ENCODE data around the gene WNT9A.
"Not testable (repeated sequence)": the region's sequence is repeated elsewhere in the genome, so short reads cannot be mapped to it uniquely, and the experiment has no call there.

Gene WNT9A

GRCh38 chr1:227947676-227948492 lies at the start of gene WNT9A:
Gene WNT9A (minus strand): TSS chr1:227947932. CDS start chr1:227947887, 45 bp downstream.
- no peak for DNase-seq

GRCh38 chr1:227996187-227996950 lies 48.6 kb upstream of the WNT9A start:
- no peak for DNase-seq

- DNase-seq: no peak
Observed at GRCh38 chr1:227994632-227995300, 47.0 kb upstream of the WNT9A start.

GRCh38 chr1:227987181-227987580 lies 39.4 kb upstream of the WNT9A start:
- DNase-seq: no peak

- not testable (repeated sequence) for DNase-seq
Observed at GRCh38 chr1:227975583-227976283, 28.0 kb upstream of the WNT9A start.

GRCh38 chr1:227973724-227974288 lies 26.1 kb upstream of the WNT9A start:
- not testable (repeated sequence) for DNase-seq

- not testable (repeated sequence) for DNase-seq
Observed at GRCh38 chr1:227972843-227973374, 25.2 kb upstream of the WNT9A start.

- DNase-seq: not testable (repeated sequence)
Observed at GRCh38 chr1:227972283-227972679, 24.5 kb upstream of the WNT9A start.

- DNase-seq: not testable (repeated sequence)
Observed at GRCh38 chr1:227971643-227972282, 24.0 kb upstream of the WNT9A start.

GRCh38 chr1:227971216-227971615 lies 23.5 kb upstream of the WNT9A start:
- DNase-seq: not testable (repeated sequence)

GRCh38 chr1:227970076-227970995 lies 22.6 kb upstream of the WNT9A start:
- not testable (repeated sequence) for DNase-seq

- DNase-seq: not testable (repeated sequence)
Observed at GRCh38 chr1:227967815-227968214, 20.1 kb upstream of the WNT9A start.

- not testable (repeated sequence) for DNase-seq
Observed at GRCh38 chr1:227966733-227967132, 19.0 kb upstream of the WNT9A start.

- no peak for DNase-seq
Observed at GRCh38 chr1:227961651-227962466, 14.1 kb upstream of the WNT9A start.

- DNase-seq: no peak
Observed at GRCh38 chr1:227959325-227959860, 11.7 kb upstream of the WNT9A start.

GRCh38 chr1:227958617-227959324 lies 11.0 kb upstream of the WNT9A start:
- no peak for DNase-seq

GRCh38 chr1:227955808-227956207 lies 8.1 kb upstream of the WNT9A start:
- DNase-seq: no peak

- DNase-seq: no peak
Observed at GRCh38 chr1:227954163-227954850, 6.6 kb upstream of the WNT9A start.
